A549 (cell line): ENCODE data around the gene ST6GALNAC2. TPM values are rescaled to one million over a fixed set of nuclear protein-coding genes. Genes with fewer than 3 reads are reported as not detected.
"Not testable (repeated sequence)": the region's sequence is repeated elsewhere in the genome, so short reads cannot be mapped to it uniquely, and the experiment has no call there.

Experiments
- ATAC-seq, 2 experiments: fragments of 200-7000 bp in 1 of 2; fragments of >200 bp in 1 of 2; cut with Nextera tagmentation in 1 of 2; cut with Tn5 transposase in 1 of 2; 3 replicates each; pipeline versions ENCODE4 v1.8.0 to v1.9.1; 2018 to 2020; ENCODE audit warnings: mild to moderate bottlenecking in 1 of 2, moderate library complexity in 1 of 2
- CTCF ChIA-PET: fragments of 300-600 bp; sonication (Branson Sonifier 250); formaldehyde crosslinking; extraction: SDS; loops from one replicate; lab custom pipeline; 2021; ENCODE audit warnings: antibody characterized with exemption, inconsistent platforms; lab: Yijun Ruan, JAX
- POLR2A ChIA-PET: fragments of 350-600 bp; formaldehyde crosslinking; extraction: SDS; loops from one replicate; lab custom pipeline; 2021; ENCODE audit warnings: antibody characterized with exemption, inconsistent platforms; lab: Yijun Ruan, JAX
- DNase-seq, 2 experiments: peaks; one replicate each; pipeline versions ENCODE4 v3.0.0 to v3.0.0-alpha.2; 2011 to 2016; ENCODE audit warnings: low read depth in 1 of 2, low spot score in 1 of 2
- FAIRE-seq: peaks from 2 replicates; lab custom pipeline; 2011; peaks lifted over from hg19 to GRCh38; lab: Jason Lieb, UNC
- H3K27ac ChIP-seq, 2 experiments: fragments of >200 bp; sonication (Bioruptor Twin); formaldehyde crosslinking; 3 replicates each; pipeline ENCODE4 v1.5.1; 2016 to 2017
- H3K4me1 ChIP-seq: fragments of >200 bp; sonication (Bioruptor Twin); formaldehyde crosslinking; 3 replicates; pipeline ENCODE4 v1.6.1; 2016
- H3K4me2 ChIP-seq: fragments of >200 bp; sonication (Bioruptor Twin); formaldehyde crosslinking; 3 replicates; pipeline ENCODE4 v1.6.1; 2016
- H3K4me3 ChIP-seq: fragments of >200 bp; sonication (Bioruptor Twin); formaldehyde crosslinking; 3 replicates; pipeline ENCODE4 v1.5.1; 2016
- H3K9me3 ChIP-seq: fragments of >200 bp; sonication (Bioruptor Twin); formaldehyde crosslinking; 3 replicates; pipeline ENCODE4 v1.6.1; 2016
- CTCF ChIP-seq: fragments of >200 bp; sonication (Bioruptor Twin); formaldehyde crosslinking; IDR thresholded peaks from 3 replicates; pipeline ENCODE4 v1.5.1; 2016
- GATA3 ChIP-seq: IDR thresholded peaks from 2 replicates; pipeline ENCODE4 v1.6.1; 2012; ENCODE audit warnings: borderline replicate concordance
- HOXA7 ChIP-seq: fragments of 250-450 bp; sonication (Bioruptor Pico); IDR thresholded peaks from 2 replicates; pipeline ENCODE4 v1.5.0; 2020; ENCODE audit warnings: mild to moderate bottlenecking, moderate library complexity
- MAFK ChIP-seq: fragments of 450-650 bp; IDR thresholded peaks from 2 replicates; pipeline ENCODE4 v1.6.1; 2014; ENCODE audit not compliant: partially characterized antibody
- MAX ChIP-seq: IDR thresholded peaks from 2 replicates; pipeline ENCODE4 v1.6.1; 2012
- MAZ ChIP-seq: fragments of 150-350 bp; IDR thresholded peaks from 2 replicates; pipeline ENCODE4 v1.6.1; 2014; ENCODE audit warnings: antibody characterized with exemption, low read depth, low read length, borderline replicate concordance
- RAD21 ChIP-seq, 2 experiments: fragments of >200 bp in 1 of 2; sonication (Bioruptor Twin) in 1 of 2; formaldehyde crosslinking in 1 of 2; IDR thresholded peaks in 1 of 2; conservative IDR thresholded peaks in 1 of 2; 2 replicates in 1 of 2; 3 replicates in 1 of 2; pipeline ENCODE4 v1.6.1; 2012 to 2018; ENCODE audit warnings: inconsistent platforms in 1 of 2
- RCOR1 ChIP-seq: fragments of 150-350 bp; IDR thresholded peaks from 2 replicates; pipeline ENCODE4 v1.6.1; 2014; ENCODE audit warnings: antibody characterized with exemption, low read length, low read depth
- SMC3 ChIP-seq: fragments of >200 bp; sonication (Bioruptor Twin); formaldehyde crosslinking; IDR thresholded peaks from 3 replicates; pipeline ENCODE4 v1.6.1; 2018; ENCODE audit warnings: inconsistent platforms
- ZFP36 ChIP-seq: fragments of 450-650 bp; IDR thresholded peaks from 2 replicates; pipeline ENCODE4 v1.6.1; 2014; ENCODE audit warnings: borderline replicate concordance; ENCODE audit not compliant: partially characterized antibody
- WGBS: methylation state at CpG from one replicate; pipeline ENCODE4 v1.1.6; 2017; ENCODE audit errors: missing lambda C conversion rate; 5-methylcytosine and 5-hydroxymethylcytosine counted together
- polyA plus RNA-seq, 4 experiments: library from polyadenylated mRNA; depleted of rRNA in 3 of 4; stranded (reverse); fragments of >200 nt; fragmentation: RNase III in 1 of 4; extraction: RNeasy Plus Mini Kit Qiagen cat#74134 plus additional on column Dnase treatment in 1 of 4; gene quantifications; 2 replicates in 3 of 4; 3 replicates in 1 of 4; pipeline ENCODE4 v1.2.3, GENCODE V29; 2011 to 2017
- TF ChIP-seq, protein P1 (sequence below): fragments of 250-450 bp; sonication (Bioruptor Pico); IDR thresholded peaks from 2 replicates; pipeline ENCODE4 v1.5.0; 2020; ENCODE audit warnings: low read depth, mild to moderate bottlenecking, moderate library complexity

Gene ST6GALNAC2
- polyA plus RNA-seq, 2 of the 4 experiments (the other 2 are of a cell fraction), result 0.41 to 0.74 TPM

GRCh38 chr17:76524598-76525512 lies 60.8 kb downstream of the ST6GALNAC2 start:
- ATAC-seq (peak; percentile 51 to 62; a peak in 5 of 6 replicates), FAIRE-seq (no peak), DNase-seq (peak in 1 of 2 experiments; percentile 61)
- TF ChIP-seq RCOR1 (no peak), MAX (0 out of 2 replicates have a peak, but pooled peaks have one; percentile 35), GATA3 (0 out of 2 replicates have a peak, but pooled peaks have one; percentile 20), ZFP36 (peak; percentile 5)
- TF ChIP-seq, protein P1, sequence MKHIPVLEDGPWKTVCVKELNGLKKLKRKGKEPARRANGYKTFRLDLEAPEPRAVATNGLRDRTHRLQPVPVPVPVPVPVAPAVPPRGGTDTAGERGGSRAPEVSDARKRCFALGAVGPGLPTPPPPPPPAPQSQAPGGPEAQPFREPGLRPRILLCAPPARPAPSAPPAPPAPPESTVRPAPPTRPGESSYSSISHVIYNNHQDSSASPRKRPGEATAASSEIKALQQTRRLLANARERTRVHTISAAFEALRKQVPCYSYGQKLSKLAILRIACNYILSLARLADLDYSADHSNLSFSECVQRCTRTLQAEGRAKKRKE (CRISPR knock-in tag), result no peak
- CTCF ChIA-PET, result interaction anchor here (1.0 to 64.5 kb wide), 19 partner anchors 14 to 193 kb away, joined by 3 to 1994 read pairs (median 24); partner anchors contain the start of genes AANAT, CYGB, JMJD6 and METTL23
- H3K9me3 ChIP-seq, result no peaks in the 10 kb centered on the region
- WGBS, result 54% methylated on average over 25 of the region's 25 CpGs
- no peak overlapping the region for H3K4me3 ChIP-seq
- peak overlapping the region; percentile 27 for H3K4me2 ChIP-seq
- POLR2A ChIA-PET, result no interaction called here
- peaks cover 29% of the 10 kb centered on the region for H3K4me1 ChIP-seq
- H3K27ac ChIP-seq, result peak overlapping the region; percentile 42 to 69; a peak in 4 of 6 replicates

DNA sequence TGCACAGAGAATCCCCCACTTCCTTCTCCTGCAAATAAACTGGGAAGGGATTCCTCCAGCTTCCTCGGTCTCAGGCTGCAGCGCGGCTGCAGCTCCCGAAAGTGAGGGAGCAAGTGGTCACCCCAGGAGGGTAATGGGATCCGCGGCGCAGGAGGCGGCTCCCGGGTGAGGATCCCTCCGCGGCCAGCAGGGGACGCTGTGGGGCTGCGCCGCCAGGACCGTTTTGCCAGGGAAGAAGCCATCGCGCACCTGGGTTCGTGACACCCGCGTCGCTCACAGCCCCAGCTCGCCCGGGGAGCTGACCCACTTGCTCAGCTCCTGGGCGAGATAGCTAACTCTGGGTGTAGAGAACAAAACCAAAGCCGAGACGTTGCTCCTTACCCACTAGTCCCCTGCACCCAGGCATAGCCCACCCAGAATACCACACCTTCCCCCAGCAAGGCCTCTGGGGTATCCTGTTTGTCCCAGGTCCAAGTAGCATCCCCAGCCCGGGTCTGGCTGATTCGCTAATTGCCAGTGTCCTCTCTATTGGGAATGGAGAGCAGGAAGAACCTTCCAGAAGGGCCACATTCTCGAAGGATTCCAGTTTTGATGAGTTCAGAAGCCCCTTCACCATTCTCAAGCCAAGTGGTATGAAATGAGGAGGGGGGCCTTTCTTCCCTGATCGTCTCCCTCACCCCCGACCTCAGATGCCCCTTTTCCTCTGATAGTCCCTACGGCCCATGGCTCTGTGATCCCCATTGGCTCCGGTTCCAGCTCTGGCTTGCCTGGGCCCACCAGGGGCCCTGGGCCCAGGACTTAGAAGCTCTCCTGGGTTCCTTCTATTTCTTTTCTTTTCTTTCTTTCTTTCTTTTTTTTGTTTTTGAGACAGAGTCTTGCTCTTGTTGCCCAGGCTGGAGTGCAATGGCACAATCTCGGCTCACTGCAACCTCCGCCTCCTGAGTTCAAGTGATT lies 62.3 kb downstream of the ST6GALNAC2 start:
- ATAC-seq, result peak; percentile 79 to 88
- TF ChIP-seq MAX (peak; percentile 41; the same call in 1 of the 2 replicates), SMC3 (peak; percentile 98), CTCF (peak; percentile 100), MAZ (0 out of 2 replicates have a peak, but pooled peaks have one; percentile 40), RAD21 (conservative IDR thresholded peaks at IDR 0.05 in 1 of 2, IDR thresholded peaks at IDR 0.05 in 1 of 2) (peak; percentile 97 to 99), HOXA7 (CRISPR knock-in tag) (no peak)
- 16% methylated on average over 35 of the region's 35 CpGs for WGBS
- H3K9me3 ChIP-seq, result no peaks in the 10 kb centered on the region
- CTCF ChIA-PET, result interaction anchor here (0.5 to 64.5 kb wide), 78 partner anchors 13 to 578 kb away, joined by 3 to 1994 read pairs (median 5); partner anchors contain the start of genes AANAT, CYGB, JMJD6 and METTL23
- H3K4me2 ChIP-seq, result peak overlapping the region; percentile 74
- no peak for FAIRE-seq
- H3K27ac ChIP-seq, result peak overlapping the region in 1 of 2 experiments; percentile 47; a peak in 1 of 6 replicates
- peak; percentile 75 to 93 for DNase-seq
- POLR2A ChIA-PET, result no interaction called here
- no peak overlapping the region for H3K4me3 ChIP-seq
- H3K4me1 ChIP-seq, result peaks cover 20% of the 10 kb centered on the region

DNA sequence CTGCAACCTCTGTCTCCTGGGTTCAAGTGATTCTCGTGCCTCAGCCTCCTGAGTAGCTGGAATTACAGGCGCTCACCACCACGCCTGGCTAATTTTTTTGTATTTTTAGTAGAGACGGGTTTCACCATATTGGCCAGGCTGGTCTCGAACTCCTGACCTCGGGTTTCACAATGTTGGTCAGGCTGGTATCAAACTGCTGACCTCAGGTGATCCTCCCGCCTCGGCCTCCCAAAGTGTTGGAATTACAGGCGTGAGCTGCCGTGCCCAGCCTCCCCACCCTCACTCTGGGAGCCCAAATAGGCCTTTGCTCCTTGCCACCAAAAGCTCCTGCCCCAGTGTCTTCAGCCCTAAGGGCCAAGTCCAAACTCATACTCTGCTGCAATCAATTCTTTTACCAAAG lies 64.0 kb downstream of the ST6GALNAC2 start:
- H3K9me3 ChIP-seq, FAIRE-seq, H3K4me2 ChIP-seq, DNase-seq, ATAC-seq: not testable (repeated sequence)
- peaks cover 20% of the 10 kb centered on the region for H3K4me1 ChIP-seq
- 80% methylated on average over 10 of the region's 10 CpGs for WGBS
- peak; percentile 13 for TF ChIP-seq MAFK
- TF ChIP-seq, all 56 proteins: peak for 1; not testable (repeated sequence) for 55
- ChIA-PET POLR2A (interaction anchor here (0.6 kb wide), 1 partner anchor 18 kb away, joined by 6 read pairs; no protein-coding TSS in a partner anchor), CTCF (interaction anchor here (0.8 to 64.5 kb wide), 18 partner anchors 11 to 546 kb away, joined by 3 to 1994 read pairs (median 28); partner anchors contain the start of genes AANAT, CYGB, JMJD6 and METTL23)
- not testable (repeated sequence) for H3K4me3 ChIP-seq, H3K27ac ChIP-seq
